Stimulated activated CD8-positive, alpha-beta memory T cell treated with anti-CD3 and anti-CD28 coated beads, Interleukin-2, amount 100 ng/mL, for 48 hours (primary cell): ENCODE data around the gene FARP1.
"Not testable (repeated sequence)": the region's sequence is repeated elsewhere in the genome, so short reads cannot be mapped to it uniquely, and the experiment has no call there.

Source experiments
- DNase-seq, 2 donors: peaks; one replicate each; pipeline ENCODE4 v3.0.0-alpha.2; 2020; ENCODE audit warnings: low read depth in 2 of 2

Gene FARP1

DNA sequence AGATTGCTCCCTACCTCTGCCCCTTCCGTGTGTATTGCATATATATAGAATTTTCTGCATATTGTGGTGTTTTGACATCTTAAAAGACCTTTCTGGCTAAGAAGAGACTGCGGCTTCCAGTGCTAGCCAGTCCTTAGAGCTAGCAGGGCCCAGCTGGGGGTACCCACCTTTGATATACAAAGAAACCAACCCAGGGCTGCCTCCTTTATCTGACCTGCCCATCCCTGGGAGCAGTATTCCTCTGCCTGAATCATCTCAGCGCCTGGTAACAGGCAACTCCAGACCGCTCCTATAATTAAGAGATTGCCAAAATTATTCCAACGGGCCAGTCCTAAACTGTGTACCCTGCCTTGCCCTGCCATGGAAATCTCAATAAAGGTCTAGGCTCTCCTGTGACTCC, 220.4 kb downstream of the FARP1 start:
- DNase-seq = no peak

DNA sequence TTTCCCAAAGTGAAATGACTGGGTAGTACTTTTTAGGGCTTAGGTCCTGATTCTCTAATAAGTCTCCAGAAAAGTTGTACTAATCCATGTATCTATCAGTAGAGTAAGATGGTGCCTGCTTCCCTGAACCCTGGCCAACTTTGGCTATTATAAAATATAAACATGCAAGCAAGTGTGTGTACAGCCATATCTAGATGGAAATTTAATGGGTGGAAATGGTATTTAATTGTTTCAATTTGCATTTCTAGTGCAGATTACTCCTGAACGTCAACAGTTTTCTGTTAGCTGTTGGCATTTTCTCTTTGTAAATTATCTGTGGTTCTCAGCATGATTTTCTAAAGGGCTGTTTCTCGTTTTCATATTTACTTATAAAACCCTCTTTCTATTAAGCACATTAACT, 221.3 kb downstream of the FARP1 start:
- no peak for DNase-seq

DNA sequence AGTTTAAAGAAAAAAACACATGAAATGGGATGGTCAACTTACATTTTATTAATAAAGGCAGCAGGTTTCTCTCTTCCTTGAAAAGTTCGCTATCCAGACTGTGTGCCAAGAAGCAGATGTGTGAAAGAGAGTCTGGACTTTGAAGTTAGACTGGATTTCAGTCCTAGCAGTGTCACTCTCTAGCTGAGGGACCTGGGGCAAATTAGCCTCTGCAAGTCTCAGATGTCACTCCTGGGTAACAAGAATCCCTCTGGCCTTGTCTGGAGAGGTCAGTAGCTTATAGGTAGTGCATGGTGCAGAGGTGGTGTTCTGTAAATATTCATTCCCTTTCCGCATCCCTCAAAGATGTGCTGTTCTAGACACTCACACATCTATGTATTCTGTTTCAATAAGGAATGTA, 221.8 kb downstream of the FARP1 start:
- no peak for DNase-seq

DNA sequence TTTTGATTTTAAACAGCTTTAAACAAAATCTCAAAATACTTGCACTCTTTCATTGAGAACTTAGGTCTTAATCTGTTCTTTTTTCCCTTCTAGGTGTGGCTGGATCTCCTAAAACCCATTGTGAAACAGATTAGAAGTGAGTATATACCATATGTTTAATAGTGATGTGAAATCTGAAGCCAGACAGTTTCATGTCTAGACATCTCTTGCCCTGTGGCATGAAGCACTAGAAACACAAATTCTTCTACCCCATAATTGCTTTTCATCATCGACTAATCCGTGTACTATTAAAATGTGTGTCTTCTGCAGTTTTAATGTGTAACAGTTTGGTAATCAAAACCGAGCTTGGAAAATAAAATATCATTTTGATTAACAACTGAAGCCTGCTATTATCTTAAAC, 222.4 kb downstream of the FARP1 start:
- no peak for DNase-seq

DNA sequence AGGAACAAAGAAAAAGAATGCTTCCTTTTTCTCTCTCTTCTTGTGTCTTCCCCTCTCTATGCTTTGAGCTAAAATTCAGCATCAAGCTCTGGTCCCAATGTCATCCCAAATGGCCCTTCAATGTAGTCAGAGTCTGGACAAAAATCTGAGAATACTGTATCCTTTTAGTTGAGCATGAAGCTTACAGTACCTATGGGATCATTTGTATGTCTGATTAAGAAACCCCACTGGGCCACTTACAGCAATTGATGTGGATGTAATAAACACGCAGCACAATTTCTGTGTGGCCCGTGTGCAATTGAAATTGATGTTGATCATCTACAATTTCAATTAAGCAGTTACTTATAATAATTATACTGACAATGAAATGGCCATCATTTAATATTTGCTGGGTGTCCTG, 223.1 kb downstream of the FARP1 start:
- DNase-seq = no peak

DNA sequence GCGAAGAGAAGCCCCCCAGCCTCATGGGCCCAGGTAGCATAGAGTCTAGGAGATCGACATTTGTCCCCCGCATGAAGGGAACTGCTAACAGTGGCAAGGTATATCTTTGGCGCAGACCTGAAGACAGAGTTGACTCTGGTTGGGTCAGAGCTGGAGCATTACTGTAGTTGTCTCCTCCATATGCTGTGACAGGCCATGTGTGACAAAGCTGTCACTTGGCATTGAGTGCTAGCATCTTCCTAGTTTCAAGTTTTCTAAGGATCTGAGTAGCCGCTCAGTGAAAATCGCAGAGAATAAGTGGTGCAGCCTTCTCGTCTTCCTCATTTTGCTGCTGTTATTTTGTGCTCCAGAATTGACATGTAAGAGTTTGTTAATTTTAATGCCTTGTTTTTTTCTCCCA, 223.5 kb downstream of the FARP1 start:
- no peak for DNase-seq

DNA sequence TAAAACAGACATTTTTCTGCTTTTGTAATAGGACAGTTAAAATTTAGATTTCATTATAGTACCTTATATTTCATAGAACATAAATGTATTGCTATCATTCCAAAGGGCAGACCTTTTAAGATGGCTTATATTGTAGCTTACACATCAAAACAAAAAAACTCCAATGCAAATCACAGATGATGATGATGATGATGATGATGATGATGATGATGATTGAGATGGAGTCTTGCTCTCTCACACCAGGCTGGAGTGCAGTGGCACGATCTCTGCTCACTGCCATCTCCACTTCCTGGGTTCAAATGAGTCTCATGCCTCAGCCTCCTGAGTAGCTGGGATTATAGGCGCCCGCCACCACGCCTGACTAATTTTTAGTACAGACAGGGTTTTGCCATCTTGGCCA, 224.1 kb downstream of the FARP1 start:
- DNase-seq = no peak

DNA sequence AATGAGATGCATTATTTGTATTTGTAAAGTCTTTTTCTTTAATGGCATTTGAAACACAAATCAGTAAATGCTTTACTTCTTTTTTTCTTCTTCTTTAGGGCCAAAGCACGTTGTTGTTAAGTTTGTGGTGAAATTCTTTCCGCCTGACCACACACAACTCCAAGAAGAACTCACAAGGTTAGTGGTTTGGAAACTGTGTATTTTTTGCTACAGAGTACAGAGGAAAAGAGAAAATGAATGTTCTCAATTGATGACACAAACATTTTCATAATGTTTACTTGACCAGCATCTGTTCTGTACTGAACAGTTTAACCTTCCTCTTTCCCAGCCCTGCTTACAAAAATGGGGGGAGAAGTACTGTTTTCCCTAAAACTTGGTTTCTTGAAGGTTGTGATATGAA, 225.1 kb downstream of the FARP1 start:
- DNase-seq = no peak

DNA sequence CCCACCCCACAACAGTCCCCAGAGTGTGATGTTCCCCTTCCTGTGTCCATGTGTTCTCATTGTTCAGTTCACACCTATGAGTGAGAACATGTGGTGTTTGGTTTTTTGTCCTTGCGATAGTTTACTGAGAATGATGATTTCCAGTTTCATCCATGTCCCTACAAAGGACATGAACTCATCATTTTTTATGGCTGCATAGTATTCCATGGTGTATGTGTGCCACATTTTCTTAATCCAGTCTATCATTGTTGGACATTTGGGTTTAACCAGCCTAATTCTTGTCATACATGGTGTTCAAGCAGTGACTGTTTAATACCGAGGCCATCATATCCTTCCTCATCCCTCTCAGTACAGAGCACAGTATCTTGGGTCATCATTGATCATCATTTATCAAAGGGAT, 226.6 kb downstream of the FARP1 start:
- DNase-seq = not testable (repeated sequence)

DNA sequence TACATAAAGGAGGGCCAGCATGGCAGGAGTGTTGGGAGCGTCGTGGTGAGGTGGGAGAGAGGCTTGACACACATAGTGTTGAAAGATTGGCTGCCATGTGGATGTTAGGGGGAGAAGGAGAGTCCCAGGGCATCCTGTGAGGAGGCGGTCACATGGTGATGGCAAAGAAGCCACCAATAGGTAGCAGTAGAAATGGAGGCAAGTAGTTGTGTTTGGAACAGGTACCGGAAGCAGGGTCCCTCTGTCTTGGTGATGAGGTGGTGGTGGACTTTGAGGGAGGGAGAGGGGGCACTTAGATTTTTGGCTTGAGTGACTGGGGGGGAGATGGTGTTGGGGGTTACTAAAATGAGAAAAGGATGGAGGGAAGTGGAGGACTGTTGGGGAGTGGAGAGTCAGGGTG, 227.4 kb downstream of the FARP1 start:
- DNase-seq = no peak

DNA sequence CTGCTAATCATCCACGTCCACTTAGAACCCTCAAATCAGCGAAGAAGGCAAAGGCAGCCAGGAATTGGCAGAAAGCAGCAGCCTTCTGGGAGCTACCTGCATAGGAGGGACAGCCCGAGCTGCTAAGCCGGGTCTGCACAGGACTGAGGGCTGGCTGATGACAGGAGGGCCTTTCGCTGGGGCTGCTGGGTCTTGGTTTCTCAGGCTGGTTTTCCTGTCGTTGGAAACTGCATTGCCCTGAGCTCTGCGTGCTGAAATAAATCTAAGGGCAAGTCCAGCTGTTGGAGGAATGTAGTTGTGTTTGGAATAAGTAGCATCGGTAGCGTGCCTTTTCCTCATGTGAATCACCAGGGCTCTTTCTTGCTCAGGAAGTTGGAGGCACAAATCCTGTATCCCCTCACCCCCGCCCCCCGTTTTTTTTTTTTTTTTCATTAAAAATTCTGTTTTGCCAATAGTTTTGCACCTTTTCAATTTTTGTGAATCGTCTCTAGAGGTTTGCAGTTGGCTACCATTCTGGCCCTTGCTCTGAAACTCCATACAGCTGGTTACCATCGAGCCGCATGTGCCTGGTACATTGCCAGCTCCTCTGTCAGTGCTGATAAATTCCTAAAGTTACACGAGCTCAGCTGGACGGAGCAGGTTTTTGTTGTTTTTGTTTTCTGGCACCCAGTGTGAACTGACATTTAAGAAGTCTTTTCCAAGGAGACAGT, 228.1 kb downstream of the FARP1 start:
- no peak for DNase-seq

DNA sequence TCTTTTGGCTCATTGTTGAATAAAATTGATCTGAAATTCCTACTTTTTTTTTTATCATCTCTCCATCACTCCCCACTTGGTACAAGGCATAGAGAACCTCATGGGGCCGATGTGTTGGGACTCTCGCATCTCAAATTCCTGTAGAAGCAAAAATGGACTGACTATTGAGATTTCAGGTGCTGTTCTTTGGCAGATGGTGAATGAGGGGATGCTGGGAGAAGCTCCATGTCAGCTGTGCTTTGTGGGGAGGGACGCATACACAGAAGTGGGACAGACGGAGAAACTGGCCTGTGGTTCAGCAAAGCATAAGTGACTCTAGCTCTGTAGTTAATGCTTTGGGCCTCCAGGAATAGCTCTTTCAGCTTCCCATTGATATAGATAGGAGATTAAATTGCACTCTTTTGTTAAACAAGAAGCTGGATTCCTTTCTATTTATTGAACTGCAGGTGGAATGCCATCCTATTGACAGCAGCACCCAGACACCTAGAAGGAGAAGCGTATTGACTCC, 228.7 kb downstream of the FARP1 start:
- DNase-seq = no peak

DNA sequence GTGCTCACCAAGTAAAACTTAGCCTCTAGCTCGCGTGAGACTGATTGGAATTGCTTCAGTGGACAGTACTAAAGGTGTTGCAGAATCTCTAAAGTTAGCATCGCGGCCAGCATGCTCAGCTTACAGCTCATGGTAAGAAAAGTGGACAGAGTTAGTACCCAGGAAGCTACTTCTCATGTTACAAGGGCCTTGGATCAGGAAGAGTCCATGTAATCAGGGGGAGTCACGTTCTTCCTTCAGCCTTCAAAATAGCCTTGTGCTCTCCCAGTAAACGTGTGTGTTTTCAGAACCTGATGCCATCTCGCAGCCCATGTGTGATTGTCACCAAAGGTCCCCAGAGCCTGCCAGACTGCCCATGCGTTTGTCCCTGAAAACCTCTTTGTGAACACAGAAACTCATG, 230.0 kb downstream of the FARP1 start:
- DNase-seq = no peak

DNA sequence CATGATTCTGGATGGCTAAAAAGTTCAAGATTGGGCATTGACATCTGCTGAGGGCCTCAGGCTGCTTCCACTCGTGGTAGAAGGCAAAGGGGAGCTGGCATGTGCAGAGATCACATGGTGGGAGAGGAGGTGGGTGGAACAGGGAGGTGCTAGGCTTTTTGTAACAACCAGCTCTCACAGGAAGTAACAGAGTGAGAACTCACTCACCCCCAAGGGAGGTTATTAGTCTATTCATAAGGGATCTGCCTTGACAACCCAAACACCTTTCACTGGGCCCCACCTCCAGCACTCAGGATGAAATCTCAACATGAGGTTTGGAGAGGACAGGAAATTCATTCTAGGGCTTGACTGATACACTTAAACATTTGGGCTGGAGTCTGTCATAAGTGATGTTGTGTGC, 231.9 kb downstream of the FARP1 start:
- DNase-seq = no peak

DNA sequence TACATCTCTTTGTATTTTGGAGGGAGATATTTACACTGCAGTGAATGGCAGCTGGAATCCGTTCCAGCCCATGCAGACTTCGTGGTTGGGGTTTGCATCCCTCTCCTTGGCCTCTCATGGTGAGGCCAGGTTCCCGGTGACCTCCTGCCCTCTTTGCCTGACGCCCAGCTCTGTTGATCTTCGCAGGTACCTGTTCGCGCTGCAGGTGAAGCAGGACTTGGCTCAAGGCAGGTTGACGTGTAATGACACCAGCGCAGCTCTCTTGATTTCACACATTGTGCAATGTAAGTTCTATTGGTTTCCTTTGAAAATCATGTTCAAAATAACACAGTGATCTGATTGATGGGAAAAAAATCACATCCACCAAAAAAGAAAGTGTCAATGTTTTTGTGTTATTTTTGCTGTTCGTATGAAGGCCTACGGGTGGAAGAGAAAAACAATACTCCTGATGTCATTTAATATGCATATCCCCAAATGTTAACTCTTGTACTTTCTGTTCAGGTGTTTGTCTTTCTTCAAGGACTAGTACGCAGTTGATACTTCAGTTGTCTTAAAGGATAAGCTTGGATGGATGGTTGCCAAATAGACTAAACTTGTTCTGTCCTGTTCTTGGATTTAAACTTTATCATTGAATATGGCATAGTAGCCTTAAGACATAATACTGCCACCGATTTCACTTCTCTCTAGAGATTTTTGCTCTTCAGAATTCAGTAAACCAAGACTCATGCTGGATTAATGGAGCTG, 234.9 kb downstream of the FARP1 start:
- DNase-seq = no peak

DNA sequence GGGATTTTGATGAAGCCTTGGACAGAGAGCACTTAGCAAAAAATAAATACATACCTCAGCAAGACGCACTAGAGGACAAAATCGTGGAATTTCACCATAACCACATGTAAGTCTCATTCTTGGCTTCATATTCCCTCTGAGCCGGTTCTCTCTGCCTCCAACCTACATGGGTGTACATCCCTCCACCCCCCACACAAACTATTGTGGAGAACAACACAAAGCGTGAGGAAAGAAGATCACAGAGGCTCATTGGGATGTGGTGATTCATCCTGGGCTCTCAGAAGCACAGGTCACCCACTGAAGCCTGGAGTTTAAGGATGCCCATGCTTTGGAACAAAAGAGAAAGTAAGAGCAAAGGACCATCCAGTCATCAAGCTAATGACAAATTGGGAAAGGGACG, 241.8 kb downstream of the FARP1 start:
- DNase-seq = no peak

DNA sequence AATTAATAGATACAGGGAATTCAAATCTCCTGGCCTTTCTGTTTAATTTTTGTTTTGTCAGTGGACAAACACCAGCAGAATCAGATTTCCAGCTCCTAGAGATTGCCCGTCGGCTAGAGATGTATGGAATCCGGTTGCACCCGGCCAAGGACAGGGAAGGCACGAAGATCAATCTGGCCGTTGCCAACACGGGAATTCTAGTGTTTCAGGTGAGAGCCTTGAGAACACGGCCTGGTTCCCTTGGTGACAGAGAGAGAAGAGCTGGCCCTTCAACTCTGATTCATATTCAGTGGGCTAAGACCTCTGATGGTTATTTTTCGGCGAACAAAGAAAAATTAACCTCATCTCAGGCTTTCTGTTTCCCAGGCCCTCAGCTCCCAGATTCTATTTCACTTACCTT, 242.7 kb downstream of the FARP1 start:
- no peak for DNase-seq

DNA sequence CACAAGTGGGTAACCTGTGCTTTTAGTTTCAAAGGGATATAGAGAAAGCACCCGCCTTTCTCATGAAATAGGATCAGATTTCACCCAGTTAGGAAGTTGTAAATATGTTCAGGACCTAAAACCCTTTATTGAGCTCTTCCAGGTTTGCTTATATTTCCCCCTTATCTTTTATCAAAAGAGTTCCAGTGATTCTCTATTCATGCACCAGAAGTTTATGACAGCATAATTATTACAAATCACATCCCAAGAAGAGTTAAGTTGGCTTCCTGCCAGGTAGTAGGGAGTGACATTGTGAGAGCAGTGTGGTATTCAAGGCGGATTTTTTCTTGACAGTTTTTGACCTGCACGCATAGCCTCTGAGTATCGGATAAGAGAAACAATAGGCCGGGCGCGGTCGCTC, 243.7 kb downstream of the FARP1 start:
- no peak for DNase-seq

DNA sequence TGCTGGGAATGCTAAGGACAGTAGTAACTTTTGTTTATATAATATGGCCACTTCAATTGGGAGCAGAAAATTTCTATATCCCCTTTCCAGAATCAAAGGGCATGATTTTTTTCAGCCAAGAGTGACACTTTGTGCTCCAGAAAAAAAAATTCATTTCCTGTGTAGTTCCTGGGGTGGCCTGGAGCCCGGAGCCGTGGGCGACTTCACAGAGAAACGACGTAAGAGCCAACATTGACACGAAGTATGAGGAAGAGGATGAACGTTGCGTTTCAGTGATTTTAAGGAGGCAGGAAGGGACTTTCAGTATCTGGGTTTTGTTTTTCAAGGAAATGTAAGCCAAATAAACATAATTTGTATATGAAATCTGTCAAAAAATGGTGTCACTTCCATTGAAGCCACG, 246.4 kb downstream of the FARP1 start:
- DNase-seq = no peak

DNA sequence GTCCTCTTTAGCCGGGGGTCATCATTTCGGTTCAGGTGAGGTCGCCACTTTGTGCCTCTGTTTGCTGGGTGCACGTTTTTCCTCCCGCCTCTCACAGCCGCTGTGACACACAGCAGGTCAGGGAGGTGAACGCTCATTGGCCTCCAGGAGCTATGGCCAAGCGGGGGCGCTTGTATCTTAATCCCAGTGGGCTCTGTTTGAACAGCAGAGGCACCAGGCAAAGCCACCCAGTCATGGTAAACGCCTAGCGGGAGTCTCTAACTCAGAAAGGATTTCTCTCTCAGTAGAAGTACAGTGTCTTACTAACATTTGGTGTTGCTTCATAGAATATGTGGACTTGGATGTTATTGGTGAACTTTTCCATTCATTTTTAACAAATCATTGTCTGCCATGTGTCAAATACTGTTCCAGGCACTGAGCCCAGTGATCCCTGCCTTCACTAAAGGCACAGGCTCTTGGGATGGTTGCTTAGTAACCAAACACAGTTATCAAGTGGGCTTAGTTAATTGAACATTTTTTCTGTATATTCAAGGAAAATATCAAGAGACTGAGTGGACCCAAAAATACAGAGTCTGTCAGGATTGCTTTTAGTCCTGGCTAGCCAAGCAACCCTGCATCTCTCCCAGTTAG, 247.3 kb downstream of the FARP1 start:
- no peak for DNase-seq

DNA sequence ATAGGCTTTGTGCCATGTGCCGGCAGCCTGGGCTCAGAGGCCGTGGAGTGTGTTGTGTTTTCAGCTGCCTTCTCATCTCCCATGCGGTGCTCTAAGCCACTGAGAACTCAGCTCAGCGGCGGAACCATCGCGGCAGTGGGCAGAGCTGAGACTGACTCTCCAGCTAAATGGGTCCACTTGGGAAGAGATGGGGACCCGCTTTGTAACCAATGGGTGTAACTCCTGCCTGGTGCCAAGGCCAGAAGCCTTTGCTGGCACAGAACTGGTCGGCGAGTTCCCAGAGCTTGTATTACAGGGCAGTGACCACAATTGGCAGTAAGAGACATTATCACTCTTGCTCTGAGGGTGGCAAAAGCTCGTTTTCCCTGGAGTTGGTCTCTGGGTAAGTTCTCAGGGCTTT, 251.0 kb downstream of the FARP1 start:
- no peak for DNase-seq

DNA sequence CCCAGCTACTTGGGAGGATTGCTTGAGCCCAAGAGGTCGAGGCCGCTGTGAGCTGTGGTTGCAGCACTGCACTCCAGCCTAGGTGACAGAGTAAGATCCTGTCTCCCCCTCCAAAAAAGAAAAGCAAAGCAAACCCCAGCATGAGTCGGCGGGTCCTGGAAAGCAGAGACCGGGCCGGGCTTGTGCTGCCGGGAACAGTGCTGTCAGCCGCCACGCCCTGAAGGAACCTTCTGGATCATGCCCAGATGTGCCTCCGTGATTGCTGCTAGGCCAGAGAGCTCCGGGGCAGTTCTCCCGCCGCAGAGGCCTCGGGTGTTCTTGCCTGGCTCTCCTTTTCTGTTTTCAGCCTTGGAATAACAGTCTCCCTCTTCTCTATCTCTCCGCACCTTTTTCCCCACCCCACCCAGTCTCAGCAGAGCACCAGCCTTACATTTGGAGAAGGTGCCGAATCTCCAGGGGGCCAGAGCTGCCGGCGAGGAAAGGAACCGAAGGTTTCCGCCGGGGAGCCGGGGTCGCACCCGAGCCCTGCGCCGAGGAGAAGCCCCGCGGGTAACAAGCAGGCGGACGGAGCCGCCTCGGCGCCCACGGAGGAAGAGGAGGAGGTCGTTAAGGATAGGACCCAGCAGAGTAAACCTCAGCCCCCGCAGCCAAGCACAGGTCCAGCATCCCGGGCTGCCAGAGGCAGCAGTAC, 252.1 kb downstream of the FARP1 start:
- no peak for DNase-seq
